ENCODE results near the gene VEZF1. TPM values are rescaled to one million over a fixed set of nuclear protein-coding genes. Genes with fewer than 3 reads are reported as not detected.

VEZF1 gene
- total and polyA plus RNA-seq, 2 of the 8 experiments (the other 6 are each of a cell fraction or from before 2014, with no cell fraction given), result 28.9 to 61.9 TPM

- no peak overlapping the region for H4K91ac ChIP-seq (replicated peaks; ENCODE audit: insufficient read length, low read length)
- H3K23me2 ChIP-seq (ENCODE audit: low read depth, low read length), result peaks cover 9% of the 10 kb centered on the region
- FAIRE-seq, result no peak
- H3K4me2 ChIP-seq (ENCODE audit: insufficient read depth in 1 of 2, low read depth in 2 of 2, low read length in 2 of 2), result no peak overlapping the region
- no peak for DNase-seq (ENCODE audit: low read depth in 1 of 2, low spot score in 2 of 2)
- H2AFZ ChIP-seq (ENCODE audit: low read length), result no peak overlapping the region
- H2BK120ac ChIP-seq (replicated peaks; ENCODE audit: low read depth, low read length), result no peak overlapping the region
- CTCF ChIA-PET (ENCODE audit: partially characterized antibody), result interaction anchor here (0.8 to 15.0 kb wide), 13 partner anchors 10 to 156 kb away, joined by 3 to 384 read pairs (median 5); partner anchors contain the start of gene MRPS23
- no peak overlapping the region for H2BK20ac ChIP-seq (ENCODE audit: low read length)
- no peaks in the 10 kb centered on the region for H3K9me3 ChIP-seq (ENCODE audit: insufficient read depth in 2 of 2, low read depth in 1 of 2, low read length in 1 of 2)
- no peak overlapping the region for H3K18ac ChIP-seq (ENCODE audit: extremely low read depth, low read length)
- no peaks in the 10 kb centered on the region; a peak in 1 of 8 replicates for H3K36me3 ChIP-seq (ENCODE audit: control insufficient read depth in 2 of 4, insufficient read depth in 4 of 4, low read length in 3 of 4)
- H3K4ac ChIP-seq (replicated peaks; ENCODE audit: insufficient read length, low read depth, low read length), result no peak overlapping the region
- H3K79me2 ChIP-seq (ENCODE audit: control insufficient read depth in 1 of 2, insufficient read depth in 2 of 2, low read length in 2 of 2), result peaks cover 0 to 20% of the 10 kb centered on the region in 2 experiments; a peak in 3 of 4 replicates
- H3K14ac ChIP-seq (ENCODE audit: insufficient read length), result no peak overlapping the region
- H3K56ac ChIP-seq (replicated peaks; ENCODE audit: insufficient read length, low read depth, low read length), result no peak overlapping the region
- H3K79me1 ChIP-seq (ENCODE audit: low read depth, low read length), result peaks cover 3% of the 10 kb centered on the region; the same call in 1 of the 2 replicates
- no peak overlapping the region for H3K9ac ChIP-seq (replicated peaks in 1 of 4; ENCODE audit: extremely low read depth in 1 of 4, low read depth in 3 of 4, low read length in 3 of 4)
- no peak overlapping the region for H4K5ac ChIP-seq (ENCODE audit: insufficient read length, low read depth, low read length)
- peaks cover 0 to 3% of the 10 kb centered on the region in 2 experiments for H4K20me1 ChIP-seq (replicated peaks in 1 of 2; ENCODE audit: control insufficient read depth in 1 of 2, insufficient read depth in 2 of 2, low read length in 2 of 2)
- no peak overlapping the region for H3K23ac ChIP-seq (ENCODE audit: insufficient read length)
- H2BK15ac ChIP-seq (ENCODE audit: low read length), result no peak overlapping the region
- peaks cover 0 to 9% (median 1%) of the 10 kb centered on the region in 4 experiments; a peak in 4 of 7 replicates for H3K4me1 ChIP-seq (replicated peaks in 1 of 4; ENCODE audit: control insufficient read depth in 3 of 4, insufficient read depth in 4 of 4, low read length in 3 of 4)
- H4K8ac ChIP-seq (ENCODE audit: extremely low read depth, insufficient read depth, low read length), result no peak overlapping the region
- H3K27ac ChIP-seq (ENCODE audit: low read depth, low read length), result no peak overlapping the region
- H2BK5ac ChIP-seq (ENCODE audit: low read depth, low read length), result no peak overlapping the region
- POLR2A ChIA-PET (ENCODE audit: partially characterized antibody), result interaction anchor here (0.7 to 28.0 kb wide), 20 partner anchors 11 to 190 kb away, joined by 3 to 672 read pairs (median 4); partner anchors contain the start of genes MRPS23 and SRSF1
- no peaks in the 10 kb centered on the region for H3K27me3 ChIP-seq (replicated peaks in 1 of 4; ENCODE audit: control insufficient read depth in 3 of 4, extremely low read depth in 1 of 4, insufficient read depth in 3 of 4, low read length in 3 of 4)
- 90% methylated on average over 2 of the region's 2 CpGs; no CpG with 5 or more reads in 1 of the 2 experiments for WGBS, 2 experiments (ENCODE audit: extremely low coverage in 1 of 2, insufficient coverage in 1 of 2, insufficient read length in 1 of 2, insufficient replicate concordance in 2 of 2, low coverage in 1 of 2, low lambda C conversion rate in 2 of 2, missing lambda C conversion rate in 1 of 2)
- no peak overlapping the region for H3K4me3 ChIP-seq (ENCODE audit: extremely low read depth in 1 of 4, insufficient read depth in 2 of 4, low read depth in 3 of 4, low read length in 4 of 4)
- H2BK12ac ChIP-seq (ENCODE audit: low read depth, low read length), result no peak overlapping the region
- no peak overlapping the region for H2AK5ac ChIP-seq (ENCODE audit: low read depth, low read length)
- TF ChIP-seq SIN3A (conservative IDR thresholded peaks at IDR 0.05 in 1 of 2, IDR thresholded peaks at IDR 0.05 in 1 of 2; ENCODE audit: low read depth in 1 of 2, low read length in 2 of 2) (no peak), RNF2 (IDR thresholded peaks at IDR 0.05; ENCODE audit: borderline replicate concordance, low read depth, low read length, missing control alignments, poor library complexity, severe bottlenecking) (no peak), CHD2 (IDR thresholded peaks at IDR 0.05; ENCODE audit: low read length) (no peak), CHD1 (IDR thresholded peaks at IDR 0.05; ENCODE audit: low read depth, low read length) (no peak), TAF7 (optimal IDR thresholded peaks at IDR 0.05; ENCODE audit: borderline replicate concordance, low read depth, low read length) (no peak), SIRT6 (IDR thresholded peaks at IDR 0.05; ENCODE audit: low read length) (no peak), CTCF (IDR thresholded peaks at IDR 0.05; ENCODE audit: control extremely low read depth in 1 of 3, insufficient read depth in 1 of 3, low read depth in 1 of 3, low read length in 3 of 3) (no peak), USF2 (IDR thresholded peaks at IDR 0.05; ENCODE audit: low read length) (no peak), BRCA1 (IDR thresholded peaks at IDR 0.05; ENCODE audit: low read depth, low read length) (no peak)
These were observed 2.0 kb upstream of the VEZF1 start for GRCh38 chr17:57990037-57990436.

All from H1 (cell line).